GM23248 (cell line): ENCODE measurements around the gene BPHL.
"Not testable (repeated sequence)": the region's sequence is repeated elsewhere in the genome, so short reads cannot be mapped to it uniquely, and the experiment has no call there.

ENCODE experiments used
- EZH2 ChIP-seq: fragments of 200-600 bp; sonication (generic); IDR thresholded peaks from 2 replicates; pipeline ENCODE4 v1.6.1; 2018; ENCODE audit warnings: antibody characterized with exemption, mild to moderate bottlenecking; ENCODE audit not compliant: insufficient read depth, poor library complexity, severe bottlenecking
- EZH2phosphoT487 ChIP-seq: fragments of 200-600 bp; sonication (generic); IDR thresholded peaks from 2 replicates; pipeline ENCODE4 v1.6.1; 2018; ENCODE audit warnings: antibody characterized with exemption, moderate library complexity, mild to moderate bottlenecking, low read depth; ENCODE audit not compliant: insufficient read depth

DNA sequence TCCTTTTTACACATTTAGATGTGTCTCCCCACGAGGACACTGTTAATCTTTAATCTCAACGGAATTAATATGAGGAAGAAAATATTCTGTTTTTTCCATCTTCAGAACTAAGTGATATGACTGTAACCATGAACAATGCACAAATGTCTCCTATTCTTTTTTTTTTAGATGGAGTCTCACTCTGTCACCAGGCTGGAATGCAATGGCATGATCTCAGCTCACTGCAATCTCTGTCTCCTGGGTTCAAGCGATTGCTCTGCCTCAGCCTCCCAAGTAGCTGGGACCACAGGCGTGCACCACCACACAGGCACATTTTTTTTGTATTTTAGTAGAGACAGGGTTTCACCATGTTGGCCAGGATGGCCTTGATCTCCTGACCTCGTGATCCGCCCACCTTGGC lies 19.4 kb downstream of the BPHL start:
- not testable (repeated sequence) for TF ChIP-seq EZH2, EZH2phosphoT487
